Posterior vena cava (tissue), 2 donors: ENCODE data around the gene NDST3. TPM values are rescaled to one million over a fixed set of nuclear protein-coding genes. Genes with fewer than 3 reads are reported as not detected.
A peak's percentile ranks its signal among the peaks of the same experiment; 100 is the strongest.

Experiments
- DNase-seq: peaks from one replicate; pipeline ENCODE4 v3.0.0-alpha.2; 2020; ENCODE audit warnings: low spot score
- intact Hi-C, 2 donors: fragments of 100-400 bp; cut with DNase I; formaldehyde crosslinking; loops; one replicate each; pipeline versions ENCODE4 v1.14.1 to v1.14.2; 2022 to 2023
- long read RNA-seq, 2 donors: library from polyadenylated mRNA; unstranded; transcript quantifications; one replicate each; pipeline ENCODE4 v2.0.0, GENCODE V29; 2020 to 2021
- total RNA-seq, 2 donors: library from RNA; stranded (reverse); fragmentation: NEBNext Ultra II Directional; extraction: Animal tissue kit (Norgen Biotek cat#: 25700); gene quantifications; one replicate each; pipeline ENCODE4 v1.2.1, GENCODE V29; 2021
- donor health status: DM: yes; HTN: yes; CAD: no.
- donor health status: DM: yes; HTN: yes; CAD: no.

The NDST3 gene
- under 1 TPM in 1 of 2 donors, not detected in 1; 0.10 TPM for total RNA-seq
- long read RNA-seq, donor 1: 0 reads
- long read RNA-seq, donor 2: 0 reads

- DNase-seq: no peak
- intact Hi-C loops: no loop called here
Measured at GRCh38 chr4:118034053-118034785, at the start of gene NDST3. Gene NDST3 (plus strand): TSS chr4:118034486. CDS start chr4:118053911, 19,425 bp downstream.

- intact Hi-C loops: no loop called here
- no peak for DNase-seq
Measured at GRCh38 chr4:117986321-117986720, 48.0 kb upstream of the NDST3 start.

- intact Hi-C loops: no loop called here
- DNase-seq: no peak
Measured at GRCh38 chr4:117987464-117987863, 46.8 kb upstream of the NDST3 start.

GRCh38 chr4:117996891-117997290 lies 37.4 kb upstream of the NDST3 start:
- intact Hi-C loops: no loop called here
- DNase-seq: no peak

GRCh38 chr4:118004088-118004487 lies 30.2 kb upstream of the NDST3 start:
- no peak for DNase-seq
- intact Hi-C loops: no loop called here

GRCh38 chr4:118005883-118006282 lies 28.4 kb upstream of the NDST3 start:
- intact Hi-C loops: no loop called here
- DNase-seq: no peak

- intact Hi-C loops: no loop called here
- no peak for DNase-seq
Measured at GRCh38 chr4:118012142-118012541, 22.1 kb upstream of the NDST3 start.

- intact Hi-C loops: no loop called here
Measured at GRCh38 chr4:118014831-118015230, 19.5 kb upstream of the NDST3 start.

GRCh38 chr4:118018381-118019145 lies 15.7 kb upstream of the NDST3 start:
- intact Hi-C loops: no loop called here
- no peak for DNase-seq

More at GRCh38 chr4:118014831-118015230, 19.5 kb upstream of the NDST3 start:
- DNase-seq: no peak

GRCh38 chr4:118026806-118027205 lies 7.5 kb upstream of the NDST3 start:
- no peak for DNase-seq
- intact Hi-C loops: no loop called here

GRCh38 chr4:118029224-118029623 lies 5.1 kb upstream of the NDST3 start:
- intact Hi-C loops: no loop called here

GRCh38 chr4:118032691-118033090 lies 1.6 kb upstream of the NDST3 start:
- intact Hi-C loops: no loop called here
- DNase-seq: no peak

More at GRCh38 chr4:118029224-118029623, 5.1 kb upstream of the NDST3 start:
- DNase-seq: no peak

- peak; percentile 80 for DNase-seq
- intact Hi-C loops: no loop called here
Measured at GRCh38 chr4:118033148-118034052, 886 bp upstream of the NDST3 start.

- intact Hi-C loops: no loop called here
- no peak for DNase-seq
Measured at GRCh38 chr4:118035309-118035708, 1.0 kb downstream of the NDST3 start.

- no peak for DNase-seq
- intact Hi-C loops: no loop called here
Measured at GRCh38 chr4:118036336-118036735, 2.0 kb downstream of the NDST3 start.

GRCh38 chr4:118037955-118038354 lies 3.7 kb downstream of the NDST3 start:
- intact Hi-C loops: no loop called here

GRCh38 chr4:118046323-118046722 lies 12.0 kb downstream of the NDST3 start:
- intact Hi-C loops: no loop called here

More at GRCh38 chr4:118037955-118038354, 3.7 kb downstream of the NDST3 start:
- DNase-seq: no peak

GRCh38 chr4:118047043-118047442 lies 12.8 kb downstream of the NDST3 start:
- intact Hi-C loops: no loop called here
- no peak for DNase-seq

More at GRCh38 chr4:118046323-118046722, 12.0 kb downstream of the NDST3 start:
- DNase-seq: no peak

- DNase-seq: no peak
- intact Hi-C loops: no loop called here
Measured at GRCh38 chr4:118058955-118059354, 24.7 kb downstream of the NDST3 start.
